Measurements from ENCODE around the gene WDR33.
A peak's percentile ranks its signal among the peaks of the same experiment; 100 is the strongest.

WDR33 gene

GRCh38 chr2:127695491-127696472 is 115.2 kb downstream of the WDR33 start:
- TF ChIP-seq POLR2A (IDR thresholded peaks at IDR 0.05; ENCODE audit: low read length) (no peak), GATA1 (IDR thresholded peaks at IDR 0.05; ENCODE audit: low read depth, low read length) (no peak)
- peak; percentile 69 to 70 for DNase-seq

- TF ChIP-seq GATA1 (IDR thresholded peaks at IDR 0.05; ENCODE audit: low read depth, low read length) (no peak), POLR2A (IDR thresholded peaks at IDR 0.05; ENCODE audit: low read length) (no peak)
- DNase-seq, result no peak
These were observed 116.0 kb downstream of the WDR33 start for GRCh38 chr2:127694986-127695385.

GRCh38 chr2:127690696-127691095 is 120.3 kb downstream of the WDR33 start:
- TF ChIP-seq POLR2A (IDR thresholded peaks at IDR 0.05; ENCODE audit: low read length), result no peak
- no peak for TF ChIP-seq GATA1 (IDR thresholded peaks at IDR 0.05; ENCODE audit: low read depth, low read length)

GRCh38 chr2:127688405-127688804 is 122.6 kb downstream of the WDR33 start:
- DNase-seq, result no peak

More at GRCh38 chr2:127690696-127691095, 120.3 kb downstream of the WDR33 start:
- no peak for DNase-seq

GRCh38 chr2:127685410-127686080 is 125.4 kb downstream of the WDR33 start:
- DNase-seq, result no peak
- no peak for TF ChIP-seq POLR2A (IDR thresholded peaks at IDR 0.05; ENCODE audit: low read length)
- no peak for TF ChIP-seq GATA1 (IDR thresholded peaks at IDR 0.05; ENCODE audit: low read depth, low read length)

More at GRCh38 chr2:127688405-127688804, 122.6 kb downstream of the WDR33 start:
- TF ChIP-seq GATA1 (IDR thresholded peaks at IDR 0.05; ENCODE audit: low read depth, low read length) (no peak), POLR2A (IDR thresholded peaks at IDR 0.05; ENCODE audit: low read length) (no peak)

GRCh38 chr2:127683757-127684156 is 127.2 kb downstream of the WDR33 start:
- TF ChIP-seq POLR2A (IDR thresholded peaks at IDR 0.05; ENCODE audit: low read length) (no peak), GATA1 (IDR thresholded peaks at IDR 0.05; ENCODE audit: low read depth, low read length) (no peak)
- no peak for DNase-seq

GRCh38 chr2:127683056-127683455 is 127.9 kb downstream of the WDR33 start:
- TF ChIP-seq GATA1 (IDR thresholded peaks at IDR 0.05; ENCODE audit: low read depth, low read length), result no peak
- no peak for TF ChIP-seq POLR2A (IDR thresholded peaks at IDR 0.05; ENCODE audit: low read length)

GRCh38 chr2:127681976-127682857 is 128.8 kb downstream of the WDR33 start:
- TF ChIP-seq GATA1 (IDR thresholded peaks at IDR 0.05; ENCODE audit: low read depth, low read length) (no peak), POLR2A (IDR thresholded peaks at IDR 0.05; ENCODE audit: low read length) (no peak)
- no peak for DNase-seq

More at GRCh38 chr2:127683056-127683455, 127.9 kb downstream of the WDR33 start:
- no peak for DNase-seq

GRCh38 chr2:127681288-127681804 is 129.6 kb downstream of the WDR33 start:
- TF ChIP-seq GATA1 (IDR thresholded peaks at IDR 0.05; ENCODE audit: low read depth, low read length) (no peak), POLR2A (IDR thresholded peaks at IDR 0.05; ENCODE audit: low read length) (no peak)
- DNase-seq, result no peak

GRCh38 chr2:127680706-127681287 is 130.2 kb downstream of the WDR33 start:
- DNase-seq, result no peak
- TF ChIP-seq GATA1 (IDR thresholded peaks at IDR 0.05; ENCODE audit: low read depth, low read length), result no peak
- no peak for TF ChIP-seq POLR2A (IDR thresholded peaks at IDR 0.05; ENCODE audit: low read length)

GRCh38 chr2:127679680-127680361 is 131.2 kb downstream of the WDR33 start:
- no peak for TF ChIP-seq GATA1 (IDR thresholded peaks at IDR 0.05; ENCODE audit: low read depth, low read length)
- TF ChIP-seq POLR2A (IDR thresholded peaks at IDR 0.05; ENCODE audit: low read length), result no peak
- no peak for DNase-seq

- no peak for DNase-seq
- TF ChIP-seq POLR2A (IDR thresholded peaks at IDR 0.05; ENCODE audit: low read length) (no peak), GATA1 (IDR thresholded peaks at IDR 0.05; ENCODE audit: low read depth, low read length) (no peak)
These were observed 132.0 kb downstream of the WDR33 start for GRCh38 chr2:127678991-127679390.

Measured in erythroblast (primary cell).